ENCODE results near the gene PAQR5. TPM values are rescaled to one million over a fixed set of nuclear protein-coding genes. Genes with fewer than 3 reads are reported as not detected.

The PAQR5 gene
- total and polyA plus RNA-seq, 4 donors: 0.19 to 1.1 (median 0.53) TPM

DNA sequence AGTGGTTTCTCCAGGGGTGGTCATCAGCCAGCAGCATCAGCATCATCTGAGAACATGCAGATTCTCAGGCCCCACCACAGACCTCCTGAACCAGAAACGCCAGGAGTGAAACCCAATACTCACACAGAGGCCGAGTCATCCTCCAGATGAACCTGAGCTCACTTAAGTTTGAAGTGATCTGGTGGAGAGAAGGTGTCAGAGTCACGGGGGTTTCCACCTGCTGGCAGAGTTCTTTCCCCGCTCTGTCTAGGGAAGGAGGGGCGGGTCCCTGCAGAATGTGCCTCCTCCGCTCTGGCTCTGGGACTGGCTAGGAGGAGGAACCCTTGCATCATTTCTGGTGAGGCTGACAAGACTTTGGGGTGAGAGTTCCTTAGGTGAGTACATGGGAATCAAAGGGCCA is 102.1 kb downstream of the PAQR5 start:
- WGBS: 92% methylated on average over 6 of the region's 6 CpGs
- H3K27me3 ChIP-seq (ENCODE audit: control insufficient read depth in 4 of 4, insufficient read depth in 4 of 4, low read length in 3 of 4): no peaks in the 10 kb centered on the region
- no peak for TF ChIP-seq GABPA (IDR thresholded peaks at IDR 0.05 in 1 of 2, conservative IDR thresholded peaks at IDR 0.05 in 1 of 2)
- no peak for TF ChIP-seq FOXA2 (IDR thresholded peaks at IDR 0.05)
- TF ChIP-seq JUND (IDR thresholded peaks at IDR 0.05): no peak
- no peak for TF ChIP-seq MAX (IDR thresholded peaks at IDR 0.05)
- TF ChIP-seq CTCF (IDR thresholded peaks at IDR 0.05; ENCODE audit: low read depth, low read length, missing input control): no peak
- no peak for TF ChIP-seq RXRA (IDR thresholded peaks at IDR 0.05)
- no peak for TF ChIP-seq FOXA1 (IDR thresholded peaks at IDR 0.05)
- no peak for TF ChIP-seq NR2F2 (IDR thresholded peaks at IDR 0.05)
- no peak for TF ChIP-seq HNF4G (IDR thresholded peaks at IDR 0.05)
- TF ChIP-seq YY1 (IDR thresholded peaks at IDR 0.05): no peak
- TF ChIP-seq, protein P1, sequence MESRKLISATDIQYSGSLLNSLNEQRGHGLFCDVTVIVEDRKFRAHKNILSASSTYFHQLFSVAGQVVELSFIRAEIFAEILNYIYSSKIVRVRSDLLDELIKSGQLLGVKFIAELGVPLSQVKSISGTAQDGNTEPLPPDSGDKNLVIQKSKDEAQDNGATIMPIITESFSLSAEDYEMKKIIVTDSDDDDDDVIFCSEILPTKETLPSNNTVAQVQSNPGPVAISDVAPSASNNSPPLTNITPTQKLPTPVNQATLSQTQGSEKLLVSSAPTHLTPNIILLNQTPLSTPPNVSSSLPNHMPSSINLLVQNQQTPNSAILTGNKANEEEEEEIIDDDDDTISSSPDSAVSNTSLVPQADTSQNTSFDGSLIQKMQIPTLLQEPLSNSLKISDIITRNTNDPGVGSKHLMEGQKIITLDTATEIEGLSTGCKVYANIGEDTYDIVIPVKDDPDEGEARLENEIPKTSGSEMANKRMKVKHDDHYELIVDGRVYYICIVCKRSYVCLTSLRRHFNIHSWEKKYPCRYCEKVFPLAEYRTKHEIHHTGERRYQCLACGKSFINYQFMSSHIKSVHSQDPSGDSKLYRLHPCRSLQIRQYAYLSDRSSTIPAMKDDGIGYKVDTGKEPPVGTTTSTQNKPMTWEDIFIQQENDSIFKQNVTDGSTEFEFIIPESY (IDR thresholded peaks at IDR 0.05): no peak
- TF ChIP-seq RAD21 (IDR thresholded peaks at IDR 0.05): no peak
- no peak for TF ChIP-seq TAF1 (conservative IDR thresholded peaks at IDR 0.05)
- TF ChIP-seq, protein P2, sequence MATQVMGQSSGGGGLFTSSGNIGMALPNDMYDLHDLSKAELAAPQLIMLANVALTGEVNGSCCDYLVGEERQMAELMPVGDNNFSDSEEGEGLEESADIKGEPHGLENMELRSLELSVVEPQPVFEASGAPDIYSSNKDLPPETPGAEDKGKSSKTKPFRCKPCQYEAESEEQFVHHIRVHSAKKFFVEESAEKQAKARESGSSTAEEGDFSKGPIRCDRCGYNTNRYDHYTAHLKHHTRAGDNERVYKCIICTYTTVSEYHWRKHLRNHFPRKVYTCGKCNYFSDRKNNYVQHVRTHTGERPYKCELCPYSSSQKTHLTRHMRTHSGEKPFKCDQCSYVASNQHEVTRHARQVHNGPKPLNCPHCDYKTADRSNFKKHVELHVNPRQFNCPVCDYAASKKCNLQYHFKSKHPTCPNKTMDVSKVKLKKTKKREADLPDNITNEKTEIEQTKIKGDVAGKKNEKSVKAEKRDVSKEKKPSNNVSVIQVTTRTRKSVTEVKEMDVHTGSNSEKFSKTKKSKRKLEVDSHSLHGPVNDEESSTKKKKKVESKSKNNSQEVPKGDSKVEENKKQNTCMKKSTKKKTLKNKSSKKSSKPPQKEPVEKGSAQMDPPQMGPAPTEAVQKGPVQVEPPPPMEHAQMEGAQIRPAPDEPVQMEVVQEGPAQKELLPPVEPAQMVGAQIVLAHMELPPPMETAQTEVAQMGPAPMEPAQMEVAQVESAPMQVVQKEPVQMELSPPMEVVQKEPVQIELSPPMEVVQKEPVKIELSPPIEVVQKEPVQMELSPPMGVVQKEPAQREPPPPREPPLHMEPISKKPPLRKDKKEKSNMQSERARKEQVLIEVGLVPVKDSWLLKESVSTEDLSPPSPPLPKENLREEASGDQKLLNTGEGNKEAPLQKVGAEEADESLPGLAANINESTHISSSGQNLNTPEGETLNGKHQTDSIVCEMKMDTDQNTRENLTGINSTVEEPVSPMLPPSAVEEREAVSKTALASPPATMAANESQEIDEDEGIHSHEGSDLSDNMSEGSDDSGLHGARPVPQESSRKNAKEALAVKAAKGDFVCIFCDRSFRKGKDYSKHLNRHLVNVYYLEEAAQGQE (IDR thresholded peaks at IDR 0.05): no peak
- TF ChIP-seq SP1 (IDR thresholded peaks at IDR 0.05): no peak
- TF ChIP-seq EGR1 (IDR thresholded peaks at IDR 0.05; ENCODE audit: low read depth in 2 of 2): no peak
- no peak for TF ChIP-seq ATF3 (IDR thresholded peaks at IDR 0.05)
- H3K9me3 ChIP-seq (ENCODE audit: control insufficient read depth in 4 of 4, low read length in 3 of 4): no peaks in the 10 kb centered on the region
- no peaks in the 10 kb centered on the region for H3K4me1 ChIP-seq (ENCODE audit: control insufficient read depth in 4 of 4, insufficient read depth in 4 of 4, low read length in 3 of 4)
- no peak overlapping the region for H3K9ac ChIP-seq (ENCODE audit: low read depth in 1 of 2, low read length in 2 of 2)
- H3K27ac ChIP-seq (ENCODE audit: low read depth in 1 of 2, low read length in 2 of 2): no peak overlapping the region
- H3K36me3 ChIP-seq (ENCODE audit: control insufficient read depth in 4 of 4, insufficient read depth in 3 of 4, low read depth in 1 of 4, low read length in 3 of 4): no peaks in the 10 kb centered on the region
- H3K4me3 ChIP-seq (ENCODE audit: low read depth in 1 of 3, low read length in 3 of 3): no peak overlapping the region
- DNase-seq (ENCODE audit: low spot score): no peak

GRCh38 chr15:69402816-69403215 is 104.1 kb downstream of the PAQR5 start:
- no peaks in the 10 kb centered on the region for H3K36me3 ChIP-seq (ENCODE audit: control insufficient read depth in 4 of 4, insufficient read depth in 3 of 4, low read depth in 1 of 4, low read length in 3 of 4)
- H3K27me3 ChIP-seq (ENCODE audit: control insufficient read depth in 4 of 4, insufficient read depth in 4 of 4, low read length in 3 of 4): no peaks in the 10 kb centered on the region
- H3K4me1 ChIP-seq (ENCODE audit: control insufficient read depth in 4 of 4, insufficient read depth in 4 of 4, low read length in 3 of 4): no peaks in the 10 kb centered on the region
- WGBS: 90% methylated on average over 2 of the region's 2 CpGs
- no peak overlapping the region for H3K27ac ChIP-seq (ENCODE audit: low read depth in 1 of 2, low read length in 2 of 2)
- H3K9me3 ChIP-seq (ENCODE audit: control insufficient read depth in 4 of 4, low read length in 3 of 4): no peaks in the 10 kb centered on the region
- no peak overlapping the region for H3K9ac ChIP-seq (ENCODE audit: low read depth in 1 of 2, low read length in 2 of 2)
- H3K4me3 ChIP-seq (ENCODE audit: low read depth in 1 of 3, low read length in 3 of 3): no peak overlapping the region
- DNase-seq (ENCODE audit: low spot score): peak; percentile 20
- no peak for TF ChIP-seq RXRA (IDR thresholded peaks at IDR 0.05)
- no peak for TF ChIP-seq ATF3 (IDR thresholded peaks at IDR 0.05)
- TF ChIP-seq CTCF (IDR thresholded peaks at IDR 0.05; ENCODE audit: low read depth, low read length, missing input control): no peak
- TF ChIP-seq, protein P1 (IDR thresholded peaks at IDR 0.05): no peak
- no peak for TF ChIP-seq FOXA1 (IDR thresholded peaks at IDR 0.05)
- TF ChIP-seq JUND (IDR thresholded peaks at IDR 0.05): no peak
- no peak for TF ChIP-seq NR2F2 (IDR thresholded peaks at IDR 0.05)
- no peak for TF ChIP-seq EGR1 (IDR thresholded peaks at IDR 0.05; ENCODE audit: low read depth in 2 of 2)
- TF ChIP-seq HNF4G (IDR thresholded peaks at IDR 0.05): no peak

Measured in liver (tissue), 9 donors.